Activated naive CD4-positive, alpha-beta T cell treated with anti-CD3 and anti-CD28 coated beads, Interleukin-2, amount 50 U/mL, for 72 hours (primary cell): Measurements from ENCODE around the gene TSPAN14. TPM values are rescaled to one million over a fixed set of nuclear protein-coding genes. Genes with fewer than 3 reads are reported as not detected.

Experiments
- ATAC-seq, 2 donors: fragments of 150-1000 bp; cut with Tn5 transposase; 2 replicates each; pipeline ENCODE4 v1.10.0; 2021; ENCODE audit warnings: mild to moderate bottlenecking in 2 of 2, moderate library complexity in 2 of 2
- DNase-seq, 2 donors: peaks; one replicate each; pipeline ENCODE4 v3.0.0; 2021 to 2022; ENCODE audit warnings: low spot score in 2 of 2
- H3K27ac Mint-ChIP-seq, 2 donors: one replicate each; pipeline ENCODE4 v1.8.0; 2022; ENCODE audit warnings: mild to moderate bottlenecking in 2 of 2, mixed read lengths in 2 of 2
- H3K36me3 Mint-ChIP-seq, 2 donors: one replicate each; pipeline ENCODE4 v1.8.0; 2022; ENCODE audit warnings: mixed read lengths in 2 of 2
- H3K9me3 Mint-ChIP-seq, 2 donors: one replicate each; pipeline ENCODE4 v1.8.0; 2022; ENCODE audit warnings: mixed read lengths in 2 of 2
- total RNA-seq, 2 donors: library from RNA; stranded (reverse); gene quantifications; one replicate each; pipeline ENCODE4 v1.2.3, GENCODE V29; 2022

Gene TSPAN14
- total RNA-seq, 2 donors from 2014 or later = 30.7 to 53.6 TPM

GRCh38 chr10:80513106-80513505 lies 59.0 kb downstream of the TSPAN14 start:
- DNase-seq (no peak), ATAC-seq (no peak)
- Mint-ChIP-seq H3K27ac (peak overlapping the region; percentile 75 to 84), H3K36me3 (peaks cover 9 to 10% of the 10 kb centered on the region in 2 donors), H3K9me3 (no peaks in the 10 kb centered on the region)

- Mint-ChIP-seq H3K9me3 (no peaks in the 10 kb centered on the region), H3K36me3 (peaks cover 0 to 9% of the 10 kb centered on the region in 2 donors)
Observed at GRCh38 chr10:80515511-80515910, 61.4 kb downstream of the TSPAN14 start.

GRCh38 chr10:80515941-80516340 lies 61.8 kb downstream of the TSPAN14 start:
- Mint-ChIP-seq H3K9me3 (no peaks in the 10 kb centered on the region), H3K36me3 (peaks cover 0 to 9% of the 10 kb centered on the region in 2 donors), H3K27ac (peak overlapping the region; percentile 72 to 81)
- ATAC-seq (no peak), DNase-seq (peak in 1 of 2 donors; percentile 46)

More at GRCh38 chr10:80515511-80515910, 61.4 kb downstream of the TSPAN14 start:
- ATAC-seq (no peak), DNase-seq (no peak)
- peak overlapping the region in 1 of 2 donors; percentile 52 for H3K27ac Mint-ChIP-seq

GRCh38 chr10:80516506-80517075 lies 62.5 kb downstream of the TSPAN14 start:
- peak in 1 of 2 donors; percentile 21 for ATAC-seq
- Mint-ChIP-seq H3K36me3 (peaks cover 0 to 9% of the 10 kb centered on the region in 2 donors), H3K9me3 (no peaks in the 10 kb centered on the region), H3K27ac (peak overlapping the region; percentile 45 to 81)
- peak in 1 of 2 donors; percentile 37 for DNase-seq

GRCh38 chr10:80517416-80518142 lies 63.5 kb downstream of the TSPAN14 start:
- no peaks in the 10 kb centered on the region for H3K9me3 Mint-ChIP-seq
- no peaks in the 10 kb centered on the region for H3K36me3 Mint-ChIP-seq
- ATAC-seq (no peak), DNase-seq (peak in 1 of 2 donors; percentile 48)
- H3K27ac Mint-ChIP-seq = peak overlapping the region; percentile 70 to 81

- DNase-seq (no peak), ATAC-seq (no peak)
- Mint-ChIP-seq H3K36me3 (no peaks in the 10 kb centered on the region), H3K9me3 (no peaks in the 10 kb centered on the region), H3K27ac (peak overlapping the region; percentile 75 to 81)
Observed at GRCh38 chr10:80518143-80518806, 64.2 kb downstream of the TSPAN14 start.

- H3K27ac Mint-ChIP-seq = peak overlapping the region in 1 of 2 donors; percentile 75
- no peaks in the 10 kb centered on the region for H3K36me3 Mint-ChIP-seq
- H3K9me3 Mint-ChIP-seq = no peaks in the 10 kb centered on the region
- ATAC-seq (no peak), DNase-seq (no peak)
Observed at GRCh38 chr10:80518807-80519360, 64.8 kb downstream of the TSPAN14 start.

GRCh38 chr10:80519936-80520650 lies 66.0 kb downstream of the TSPAN14 start:
- H3K9me3 Mint-ChIP-seq = no peaks in the 10 kb centered on the region
- H3K27ac Mint-ChIP-seq = peak overlapping the region; percentile 61 to 86
- H3K36me3 Mint-ChIP-seq = no peaks in the 10 kb centered on the region

GRCh38 chr10:80520661-80521470 lies 66.8 kb downstream of the TSPAN14 start:
- DNase-seq (no peak), ATAC-seq (no peak)
- Mint-ChIP-seq H3K27ac (peak overlapping the region; percentile 61 to 86), H3K36me3 (no peaks in the 10 kb centered on the region), H3K9me3 (no peaks in the 10 kb centered on the region)

More at GRCh38 chr10:80519936-80520650, 66.0 kb downstream of the TSPAN14 start:
- DNase-seq (no peak), ATAC-seq (no peak)

- peak overlapping the region; percentile 9 to 85 for H3K27ac Mint-ChIP-seq
- ATAC-seq (peak in 1 of 2 donors; percentile 30), DNase-seq (no peak)
- H3K9me3 Mint-ChIP-seq = no peaks in the 10 kb centered on the region
- H3K36me3 Mint-ChIP-seq = peaks cover 0 to 10% of the 10 kb centered on the region in 2 donors
Observed at GRCh38 chr10:80522756-80523363, 68.8 kb downstream of the TSPAN14 start.

- Mint-ChIP-seq H3K27ac (peak overlapping the region; percentile 84 to 85), H3K9me3 (no peaks in the 10 kb centered on the region), H3K36me3 (peaks cover 0 to 11% of the 10 kb centered on the region in 2 donors)
- peak in 1 of 2 donors; percentile 6 for ATAC-seq
- no peak for DNase-seq
Observed at GRCh38 chr10:80523773-80524172, 69.7 kb downstream of the TSPAN14 start.

GRCh38 chr10:80524190-80524909 lies 70.2 kb downstream of the TSPAN14 start:
- Mint-ChIP-seq H3K9me3 (no peaks in the 10 kb centered on the region), H3K27ac (peak overlapping the region; percentile 84 to 85), H3K36me3 (peaks cover 0 to 17% of the 10 kb centered on the region in 2 donors)
- ATAC-seq (peak in 1 of 2 donors; percentile 15), DNase-seq (no peak)

GRCh38 chr10:80526218-80526617 lies 72.1 kb downstream of the TSPAN14 start:
- no peak for ATAC-seq
- Mint-ChIP-seq H3K9me3 (no peaks in the 10 kb centered on the region), H3K36me3 (peaks cover 0 to 17% of the 10 kb centered on the region in 2 donors), H3K27ac (peak overlapping the region; percentile 76 to 83)
- DNase-seq = no peak

GRCh38 chr10:80526742-80527141 lies 72.6 kb downstream of the TSPAN14 start:
- ATAC-seq (no peak), DNase-seq (no peak)
- no peaks in the 10 kb centered on the region for H3K9me3 Mint-ChIP-seq
- peaks cover 0 to 17% of the 10 kb centered on the region in 2 donors for H3K36me3 Mint-ChIP-seq
- H3K27ac Mint-ChIP-seq = peak overlapping the region; percentile 76 to 83
